Esophagus mucosa (tissue), 1 donor: ENCODE measurements around the gene HMGXB4. TPM values are rescaled to one million over a fixed set of nuclear protein-coding genes. Genes with fewer than 3 reads are reported as not detected.

Source experiments
- ATAC-seq: fragments of 200-7000 bp; cut with Tn5 transposase; one replicate; pipeline ENCODE4 v1.9.1; 2020
- total RNA-seq: library from RNA; stranded (reverse); gene quantifications from one replicate; pipeline ENCODE4 v1.2.4, GENCODE V29; 2023
- donor health status: DM: yes; HTN: yes; CAD: no.

The HMGXB4 gene
- total RNA-seq, 1 donor from 2014 or later: 13.1 TPM

DNA sequence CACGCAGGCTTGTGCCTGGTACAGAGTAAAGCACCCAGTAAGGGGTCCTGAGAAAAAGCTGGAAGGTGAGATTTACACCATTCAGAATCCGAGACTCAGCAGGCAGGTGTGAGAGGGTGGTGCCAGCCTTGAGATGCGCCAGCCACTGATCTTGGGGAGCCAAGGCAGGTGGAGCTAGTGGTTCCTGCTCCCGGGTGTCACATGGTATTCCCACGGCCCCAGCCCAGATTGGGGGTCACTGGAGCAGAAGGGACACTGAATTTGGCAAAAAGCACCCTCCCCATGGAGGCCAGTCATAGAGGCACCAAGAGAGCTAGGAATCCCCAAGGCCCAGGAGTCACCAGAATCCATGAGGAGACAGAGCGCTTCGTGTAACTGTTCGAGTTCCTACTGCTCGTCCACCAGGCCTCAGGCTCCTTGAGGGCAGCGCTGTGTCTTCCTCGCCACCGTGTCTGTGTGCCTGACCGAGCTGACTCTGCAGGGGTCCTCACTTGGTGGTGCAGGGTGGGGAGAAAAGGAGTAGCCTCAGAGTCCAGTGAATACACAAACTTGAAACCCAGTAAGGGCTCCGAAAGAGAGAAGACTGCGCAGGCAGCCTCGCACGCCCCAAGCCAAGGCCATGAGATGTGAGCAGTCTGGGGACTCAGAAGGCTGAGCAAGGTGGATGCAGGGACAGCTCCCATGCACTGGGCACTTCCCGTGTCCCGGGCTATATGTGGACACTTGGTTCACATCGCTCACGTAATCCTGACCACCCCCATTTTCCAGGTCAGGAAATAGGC lies 70.6 kb downstream of the HMGXB4 start:
- ATAC-seq: no peak

GRCh38 chr22:35328472-35328885 lies 71.2 kb downstream of the HMGXB4 start:
- ATAC-seq: no peak

DNA sequence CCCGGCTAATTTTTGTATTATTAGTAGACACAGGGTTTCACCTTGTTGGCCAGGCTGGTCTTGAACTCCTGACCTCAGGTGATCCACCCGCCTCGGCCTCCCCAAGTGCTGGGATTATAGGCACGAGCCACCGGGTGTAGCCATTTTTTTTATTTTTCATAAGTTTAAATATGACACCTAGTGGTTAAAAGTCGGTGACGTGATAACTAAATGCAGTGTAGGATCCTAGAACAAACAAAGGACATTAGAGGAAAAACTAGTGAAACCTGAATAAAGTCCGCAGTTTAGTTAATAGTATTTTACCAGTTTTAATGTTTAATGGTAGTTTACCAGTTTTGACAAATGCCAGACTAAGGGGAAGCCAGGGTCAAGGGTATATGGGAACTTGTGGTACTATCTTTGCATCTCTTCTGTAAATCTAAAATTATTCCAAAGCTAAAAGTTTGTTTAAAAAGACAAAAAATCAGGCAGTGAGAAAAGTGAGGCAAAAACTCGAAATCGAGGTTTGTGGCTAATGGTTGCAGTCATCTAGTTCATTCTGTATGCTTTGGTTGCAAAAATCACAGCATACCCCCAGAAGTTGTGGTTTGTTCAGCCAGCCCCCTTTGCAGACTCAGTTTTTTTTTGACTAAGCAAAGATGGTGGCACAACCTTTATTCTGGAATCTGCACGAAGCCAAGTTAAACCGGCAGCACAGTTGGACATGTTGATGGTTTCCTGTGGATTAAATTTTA lies 72.0 kb downstream of the HMGXB4 start:
- no peak for ATAC-seq

GRCh38 chr22:35330258-35330861 lies 73.1 kb downstream of the HMGXB4 start:
- ATAC-seq: peak; percentile 59

DNA sequence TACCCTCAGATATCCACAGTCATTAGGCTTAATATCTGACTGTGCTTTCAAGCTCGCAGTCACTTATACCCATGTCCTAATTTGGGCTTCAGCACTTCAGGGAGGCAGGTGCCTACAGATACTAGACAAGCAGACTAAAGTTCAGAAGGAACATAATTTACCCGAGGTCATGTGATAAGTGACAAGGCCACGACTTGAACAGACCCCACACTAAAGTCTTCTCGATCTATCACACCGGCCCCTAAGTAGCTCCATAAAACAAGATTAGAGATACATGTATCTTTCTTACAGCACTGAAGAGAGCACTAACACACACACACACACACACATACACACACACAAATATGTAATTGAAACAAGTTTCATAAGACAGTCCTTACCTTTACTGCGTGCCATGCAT lies 75.0 kb downstream of the HMGXB4 start:
- ATAC-seq: no peak

GRCh38 chr22:35333220-35333619 lies 75.9 kb downstream of the HMGXB4 start:
- no peak for ATAC-seq

- ATAC-seq: no peak
Observed at GRCh38 chr22:35334004-35334403, 76.7 kb downstream of the HMGXB4 start.

- ATAC-seq: no peak
Observed at GRCh38 chr22:35335468-35335867, 78.2 kb downstream of the HMGXB4 start.

DNA sequence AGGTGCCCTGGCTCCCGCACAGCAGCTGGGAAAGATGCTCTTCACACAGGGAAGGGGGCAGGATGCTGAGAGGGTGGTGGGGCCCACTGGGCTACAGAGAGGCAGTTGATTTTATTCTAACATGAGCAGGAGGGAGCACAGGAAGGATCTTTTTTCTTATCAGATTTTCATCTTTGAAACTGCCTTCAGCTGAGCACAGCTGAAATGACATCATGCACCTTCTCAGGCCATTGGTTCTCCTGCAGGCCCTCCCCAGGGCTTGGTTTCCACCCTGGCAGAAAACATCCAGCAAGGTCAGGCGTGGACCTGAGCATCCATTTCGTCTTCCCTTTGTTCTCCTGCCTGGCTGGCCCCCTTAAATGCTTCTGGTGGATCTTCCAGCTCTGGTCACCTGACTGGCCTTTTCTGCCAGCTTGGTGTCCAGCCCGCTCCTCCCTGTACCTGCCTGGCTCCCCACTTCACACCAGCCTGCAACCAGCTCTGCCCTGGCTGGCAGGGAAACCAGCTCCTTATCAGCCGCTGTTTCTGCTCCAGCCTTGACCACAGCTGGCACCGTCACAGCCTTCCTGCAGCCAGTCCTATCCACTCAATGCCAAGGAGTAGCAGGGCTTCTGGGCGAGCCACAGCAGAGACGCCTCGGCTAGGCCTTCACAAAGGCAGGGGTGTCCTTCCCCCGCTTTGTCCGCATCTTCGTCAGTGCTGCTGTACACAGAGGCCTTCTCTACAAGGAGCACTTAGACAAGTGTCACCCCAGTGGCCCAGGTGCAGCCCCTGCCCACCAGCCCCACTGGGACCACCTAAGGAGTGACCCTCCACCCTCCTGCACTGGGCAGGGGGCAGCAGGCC lies 78.9 kb downstream of the HMGXB4 start:
- ATAC-seq: peak; percentile 2

DNA sequence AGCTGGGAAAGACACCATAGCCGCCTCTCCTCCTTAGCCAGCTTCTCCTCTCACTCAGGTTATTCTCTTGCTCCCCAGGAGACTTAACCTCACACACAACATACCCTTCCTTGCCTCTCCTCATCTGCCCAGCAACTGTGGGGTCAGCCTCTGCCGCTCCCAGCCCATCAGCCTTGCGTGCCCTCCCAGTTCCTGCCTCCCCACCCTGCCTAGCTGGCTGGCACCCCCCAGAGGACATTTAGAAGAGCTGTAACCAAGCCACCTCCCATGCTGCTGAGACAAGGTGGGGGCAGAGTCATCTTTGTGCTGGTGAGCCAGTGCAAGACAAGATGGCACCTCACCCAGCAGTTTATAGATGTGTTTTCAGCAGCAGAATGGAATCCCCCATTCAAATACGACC lies 80.6 kb downstream of the HMGXB4 start:
- no peak for ATAC-seq

DNA sequence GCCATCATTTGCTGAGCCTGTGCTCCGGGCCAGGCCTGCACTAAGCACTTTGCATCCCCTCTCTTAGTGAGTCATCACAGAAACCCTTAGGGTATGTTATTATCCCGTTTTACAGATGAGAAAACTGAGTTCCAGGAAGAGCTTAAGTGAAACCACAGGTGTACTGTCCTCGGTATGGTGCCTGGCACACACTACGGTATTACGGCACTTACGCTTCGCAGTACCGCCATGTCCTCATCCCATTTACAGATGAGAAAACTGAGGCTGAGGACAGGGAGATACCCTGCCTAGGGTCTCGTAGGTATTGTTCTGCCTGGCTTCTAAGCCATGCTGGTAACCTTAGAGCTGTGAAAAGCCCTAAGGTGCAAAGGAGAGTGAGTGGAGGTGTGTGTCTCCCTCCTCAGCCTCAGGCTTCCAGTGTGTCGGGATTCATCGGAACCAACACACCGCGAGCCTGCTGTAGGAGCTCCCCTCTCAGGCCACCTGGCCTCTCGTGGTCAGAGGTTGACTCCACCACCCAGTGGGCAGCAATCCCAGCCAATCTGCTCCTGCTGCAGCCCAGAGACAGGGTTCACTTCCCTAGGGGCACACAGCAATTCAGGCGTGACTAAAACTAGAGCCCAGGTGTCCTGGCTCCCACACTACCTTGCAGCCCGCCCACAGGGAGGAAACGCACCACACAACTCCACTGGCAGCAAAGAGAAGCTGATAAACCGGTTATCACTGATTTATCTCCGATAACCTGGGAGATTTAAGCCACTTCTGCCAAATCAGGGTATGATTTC lies 84.0 kb downstream of the HMGXB4 start:
- no peak for ATAC-seq

GRCh38 chr22:35342390-35342789 lies 85.1 kb downstream of the HMGXB4 start:
- no peak for ATAC-seq

DNA sequence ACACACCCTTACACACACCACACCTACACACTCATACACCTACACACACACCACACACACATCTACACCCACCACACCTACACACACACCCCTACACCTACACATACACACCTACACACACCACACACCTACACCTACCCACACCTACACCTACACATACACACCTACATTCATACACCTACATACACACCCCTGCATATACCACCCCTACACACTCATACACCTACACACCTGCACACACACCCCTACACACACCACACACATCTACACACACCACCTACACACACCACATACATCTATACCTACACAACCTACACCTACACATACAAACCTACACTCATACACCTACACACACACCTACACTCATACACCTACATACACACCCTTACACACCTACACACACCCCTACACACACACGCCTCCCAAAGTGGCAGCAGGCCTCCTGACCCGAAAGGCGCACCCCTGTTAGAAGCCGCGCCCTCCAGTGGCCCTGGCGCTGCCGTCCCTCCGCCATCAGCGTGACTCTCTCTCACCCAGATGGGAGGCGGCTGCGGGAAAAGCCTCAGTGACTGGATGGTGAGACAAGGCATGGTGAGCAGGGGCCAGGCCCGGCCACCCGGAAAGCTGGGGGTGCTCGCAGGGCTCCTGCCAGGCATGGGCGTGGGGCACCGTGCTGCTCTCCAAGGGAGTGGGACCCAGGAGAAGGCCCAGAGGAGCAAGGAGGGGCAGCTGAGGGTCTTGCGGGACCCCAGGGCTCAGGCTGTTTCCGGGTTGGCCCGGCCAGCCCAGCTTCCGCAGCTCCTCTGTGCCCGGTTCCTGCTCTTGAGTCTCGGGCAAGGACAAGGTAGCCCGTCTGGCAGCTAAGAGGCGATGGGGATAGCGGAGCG lies 86.6 kb downstream of the HMGXB4 start:
- no peak for ATAC-seq

DNA sequence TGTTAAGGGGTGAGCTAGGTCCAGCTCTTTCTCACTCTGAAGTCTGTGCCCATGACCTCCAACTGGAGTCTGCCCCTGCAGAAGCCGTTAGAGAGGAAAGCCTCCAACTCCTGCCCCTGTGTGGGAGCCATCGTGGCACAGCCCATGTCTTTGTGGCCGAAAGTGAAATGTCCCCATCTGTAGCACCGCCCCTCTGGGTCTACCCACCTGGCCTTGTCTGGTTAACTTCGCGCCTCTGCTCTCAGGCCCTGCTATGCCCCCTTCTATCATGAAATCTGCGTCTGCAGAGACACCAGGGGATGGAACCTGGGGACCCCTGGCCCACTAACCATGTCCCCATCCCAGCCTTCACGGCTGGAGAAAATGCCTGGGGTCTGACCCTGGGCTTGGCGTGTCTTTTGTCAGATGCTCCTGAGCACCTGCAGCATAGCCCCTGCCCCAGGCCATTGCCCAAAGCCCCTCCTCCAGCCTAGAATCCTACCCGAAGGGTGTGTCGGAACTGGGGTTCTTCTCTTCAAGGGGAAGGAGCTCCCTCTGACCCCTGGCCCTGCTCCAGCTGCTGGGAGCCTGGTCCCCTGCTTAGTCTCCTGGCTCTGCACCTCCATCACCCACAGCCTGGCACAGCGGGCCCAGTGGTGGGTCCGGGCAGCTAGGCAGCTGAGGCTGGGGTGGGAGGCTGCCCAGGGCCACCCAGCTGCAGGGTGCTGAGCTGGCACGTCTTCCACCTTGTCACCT lies 87.8 kb downstream of the HMGXB4 start:
- no peak for ATAC-seq

Other genes starting within 250 kb of the HMGXB4 start
- not detected for gene ISX, start 191.3 kb upstream of the HMGXB4 start, total RNA-seq
- gene TOM1, start 42.4 kb downstream of the HMGXB4 start, total RNA-seq: 88.2 TPM
- 27.8 TPM for gene HMOX1, start 123.6 kb downstream of the HMGXB4 start, total RNA-seq
- 34.4 TPM for gene MCM5, start 142.6 kb downstream of the HMGXB4 start, total RNA-seq